NCI-H748 treated with DMSO at 0.1 percent for 48 hours (cell line): Measurements from ENCODE around the gene TECPR1.
"Not testable (repeated sequence)": the region's sequence is repeated elsewhere in the genome, so short reads cannot be mapped to it uniquely, and the experiment has no call there.

Source experiments
- DNase-seq: peaks from one replicate; lab custom pipeline; 2025; lab: John Stamatoyannopoulos, UW

TECPR1 gene

DNA sequence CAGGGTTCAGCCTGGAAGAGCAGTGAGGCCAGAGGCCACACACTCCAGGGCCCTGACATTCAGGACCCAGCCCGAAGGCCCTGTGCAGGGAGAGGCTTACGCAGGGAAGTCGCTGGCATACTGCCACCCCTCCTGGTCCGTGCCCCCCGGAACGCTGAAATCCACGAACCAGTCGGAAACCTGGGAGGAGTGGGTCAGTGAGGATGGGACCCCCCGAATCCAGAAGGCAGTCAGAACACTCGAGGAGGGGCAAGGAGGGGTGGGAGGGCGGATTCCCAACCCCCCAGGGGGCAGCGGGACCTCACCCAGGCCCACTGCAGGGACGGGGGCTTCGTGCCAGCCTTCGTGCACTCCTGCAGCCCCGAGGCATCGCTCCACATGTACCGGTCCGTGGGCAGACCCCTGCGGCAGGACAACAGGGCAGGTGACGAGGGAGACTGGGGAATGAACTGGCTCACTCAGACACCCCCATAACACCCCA is 27.3 kb downstream of the TECPR1 start:
- DNase-seq: no peak

DNA sequence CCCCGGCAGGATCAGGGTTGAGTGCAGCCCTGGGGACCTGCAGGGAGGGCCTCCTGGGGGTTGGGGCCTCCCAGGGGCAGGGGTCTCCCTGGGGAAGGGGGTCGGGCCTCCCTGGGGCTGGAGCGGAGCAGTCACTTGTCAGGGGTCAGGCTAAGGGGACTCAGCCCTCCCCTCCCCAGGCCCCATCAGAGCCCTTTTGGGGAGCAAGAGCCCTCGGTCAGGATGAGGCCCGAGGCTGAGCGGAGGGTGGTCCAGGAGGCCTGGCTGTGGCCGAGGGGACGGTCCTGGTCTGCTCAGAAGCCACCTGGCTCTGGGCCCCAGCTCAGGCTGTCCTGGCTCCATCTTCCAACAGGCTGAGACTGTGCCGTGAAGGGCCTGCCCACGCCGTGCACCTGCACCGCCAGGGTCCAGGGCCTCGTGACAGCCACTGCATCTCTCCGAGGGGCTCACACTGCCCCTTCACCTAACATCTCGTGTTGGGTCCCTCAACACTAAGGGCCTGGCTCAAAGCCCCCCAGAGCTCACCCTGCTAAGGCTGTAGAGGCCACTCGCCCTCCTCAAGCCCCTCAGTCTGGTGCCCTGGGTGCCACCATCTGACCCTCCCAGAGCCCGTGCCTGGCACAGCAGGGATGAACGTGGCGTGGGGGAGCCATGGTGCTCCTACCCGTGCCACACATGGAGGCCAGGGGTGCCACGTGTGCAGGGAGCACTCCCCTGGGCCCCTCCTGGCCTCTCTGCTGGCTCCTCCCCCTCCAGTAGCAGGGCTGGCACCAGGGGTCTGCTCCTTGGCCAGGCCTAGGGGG is 27.9 kb downstream of the TECPR1 start:
- DNase-seq: no peak

DNA sequence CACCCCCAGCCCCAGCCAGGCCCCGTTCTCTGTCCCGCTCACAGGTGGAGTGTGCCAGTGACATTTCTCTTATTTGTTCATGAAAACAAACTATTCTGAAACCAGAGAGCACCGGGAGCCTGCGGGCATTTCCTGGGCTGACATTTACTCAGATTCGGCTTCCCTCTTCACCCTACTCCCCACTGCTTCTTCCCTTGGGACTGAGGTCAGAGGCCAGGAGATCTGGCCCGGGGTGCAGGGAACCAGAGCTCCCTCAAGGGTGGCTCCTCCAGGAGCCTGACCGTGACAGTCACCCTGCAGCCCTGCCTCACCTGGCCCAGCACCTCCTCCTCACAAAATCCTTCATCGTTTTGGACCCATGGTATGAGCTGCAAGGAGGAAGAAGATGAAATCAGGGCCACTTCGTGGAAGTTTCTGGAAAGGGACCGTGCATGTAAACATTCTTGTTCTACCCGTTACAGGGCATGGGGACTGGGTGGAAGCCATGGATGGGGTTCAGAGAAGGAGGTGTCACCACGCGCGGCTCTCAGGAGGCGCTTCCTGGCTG is 28.6 kb downstream of the TECPR1 start:
- DNase-seq: no peak

DNA sequence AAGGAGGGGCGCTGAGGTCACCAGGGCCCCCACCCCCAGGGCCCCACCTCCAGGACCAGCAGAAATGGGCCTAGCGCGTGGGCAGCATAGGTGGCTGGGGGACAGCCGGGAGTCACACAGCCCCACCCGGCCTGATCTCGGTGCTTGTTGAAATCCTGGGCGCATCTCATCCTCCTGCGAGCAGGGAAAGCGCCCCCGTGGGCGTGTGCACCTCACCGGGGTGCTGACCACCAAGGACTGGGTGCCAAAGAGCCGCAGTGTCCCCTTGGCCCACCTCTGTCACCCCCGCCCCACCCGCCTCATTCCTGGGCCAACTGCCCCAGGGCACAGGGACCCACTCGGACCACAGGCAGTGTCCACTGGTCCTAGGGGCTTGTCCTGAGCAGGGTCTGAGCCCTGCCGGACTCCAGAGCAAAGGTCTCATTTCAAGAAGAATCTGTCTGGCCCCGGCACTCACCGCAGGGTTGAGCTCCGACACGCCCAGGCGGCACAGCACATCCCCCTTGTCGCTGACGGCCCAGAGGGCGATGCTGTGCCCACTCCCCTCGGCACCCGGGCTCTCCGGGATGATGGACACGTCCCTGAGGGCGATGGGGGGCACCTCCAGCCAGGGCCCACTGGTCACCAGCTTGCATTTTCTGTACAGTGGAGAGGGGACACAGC is 29.4 kb downstream of the TECPR1 start:
- DNase-seq: no peak

DNA sequence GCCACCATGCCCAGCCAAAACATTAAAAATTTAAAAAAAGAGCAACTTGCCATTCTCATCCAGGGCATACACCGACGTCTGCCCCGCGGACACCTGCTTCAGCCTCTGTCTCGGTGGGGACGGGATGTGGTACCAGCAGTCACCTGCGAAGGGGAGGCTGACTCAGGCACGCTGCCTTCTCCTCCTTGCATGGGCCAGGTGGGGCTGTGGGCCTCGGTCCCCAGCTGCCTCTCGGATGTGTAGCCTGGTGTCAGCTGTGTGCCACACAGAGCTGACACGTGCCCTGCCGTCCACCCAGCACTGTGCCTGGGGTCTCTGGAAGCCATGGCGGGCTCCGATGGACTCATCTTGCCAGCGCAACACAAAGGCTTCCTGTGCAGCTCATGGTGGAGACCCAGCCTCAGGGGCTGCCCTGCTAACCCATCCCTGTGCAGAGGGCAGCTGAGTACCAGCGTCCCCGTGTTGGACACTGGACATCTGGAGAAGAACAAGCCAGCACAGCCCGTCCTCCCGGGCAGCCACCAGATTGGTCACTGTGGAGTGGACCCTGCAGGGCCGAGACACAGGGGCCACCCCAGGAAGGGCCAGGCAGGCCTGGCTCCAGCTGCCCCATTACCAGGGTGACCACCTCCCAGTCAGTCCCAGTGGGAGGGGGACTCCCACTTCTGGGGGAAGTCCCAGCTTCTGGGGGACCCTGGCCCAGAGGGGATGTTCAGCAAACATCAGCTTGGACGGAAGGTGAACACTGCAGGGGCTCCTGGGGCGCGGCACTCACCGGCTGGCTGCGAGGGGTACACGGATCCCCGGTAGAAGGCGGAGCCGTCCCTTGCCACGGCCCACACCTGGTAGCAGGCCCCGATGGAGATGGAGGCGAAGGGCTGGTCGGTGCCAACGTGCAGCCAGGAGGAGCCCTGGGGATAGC is 30.2 kb downstream of the TECPR1 start:
- no peak for DNase-seq

DNA sequence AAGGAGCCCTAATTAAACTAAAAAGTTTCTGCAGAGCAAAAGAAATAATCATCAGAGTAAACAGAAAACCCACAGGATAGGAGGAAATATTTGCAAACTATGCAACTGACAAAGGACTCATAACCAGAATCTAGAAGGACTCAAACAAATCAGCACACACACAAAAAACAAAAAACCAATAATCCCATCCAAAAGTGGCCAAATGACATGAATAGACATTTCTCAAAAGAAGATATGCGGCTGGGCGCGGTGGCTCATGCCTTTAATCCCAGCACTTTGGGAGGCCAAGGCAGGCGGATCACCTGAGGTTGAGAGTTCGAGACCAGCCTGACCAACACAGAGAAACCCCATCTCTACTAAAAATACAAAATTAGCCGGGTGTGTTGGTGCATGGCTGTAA is 32.6 kb downstream of the TECPR1 start:
- not testable (repeated sequence) for DNase-seq

DNA sequence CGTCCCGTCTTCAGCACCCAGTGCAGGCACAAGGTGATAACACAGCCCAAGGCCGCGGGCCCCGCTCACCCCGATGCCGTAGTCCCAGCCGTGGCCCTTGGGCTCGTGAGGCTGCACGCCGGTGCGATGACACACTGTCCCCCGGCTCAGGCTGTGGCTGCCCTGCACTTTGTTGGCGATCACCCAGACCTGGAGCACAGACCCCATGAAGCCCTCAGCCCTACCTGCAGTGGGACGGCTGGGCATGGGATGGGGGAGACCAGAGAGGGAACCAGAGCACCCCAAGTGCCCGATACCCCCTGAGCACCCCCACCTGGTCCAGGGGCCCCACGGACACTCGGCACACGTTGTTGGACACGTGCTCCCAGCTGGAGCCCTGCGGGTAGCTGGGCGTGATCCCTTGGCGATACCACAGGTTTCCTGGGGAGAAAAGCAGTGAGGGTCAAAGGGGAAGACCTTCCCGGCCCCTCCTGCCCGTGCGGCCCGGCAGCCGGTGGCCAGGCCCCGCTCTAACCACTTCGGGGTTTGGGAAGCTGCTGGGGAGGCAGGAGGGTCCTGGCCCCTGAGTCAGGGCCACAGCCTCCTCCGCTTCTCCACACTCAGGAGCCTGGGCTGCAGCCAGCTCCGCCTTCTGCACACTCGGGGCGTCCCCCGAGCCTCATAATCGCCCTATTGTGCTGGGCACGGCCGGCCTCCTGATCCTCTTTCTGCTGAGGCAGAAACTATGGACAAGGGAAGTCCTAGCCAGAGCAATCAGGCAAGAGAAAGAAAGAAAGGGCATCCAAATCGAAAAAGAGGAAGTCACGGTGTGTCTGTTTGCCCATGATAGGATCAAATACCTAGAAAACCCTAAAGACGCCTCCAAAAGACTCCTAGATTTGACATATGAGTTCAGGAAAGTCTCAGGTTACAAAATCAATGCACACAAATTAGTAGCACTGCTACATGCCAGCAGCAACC is 34.1 kb downstream of the TECPR1 start:
- DNase-seq: no peak

DNA sequence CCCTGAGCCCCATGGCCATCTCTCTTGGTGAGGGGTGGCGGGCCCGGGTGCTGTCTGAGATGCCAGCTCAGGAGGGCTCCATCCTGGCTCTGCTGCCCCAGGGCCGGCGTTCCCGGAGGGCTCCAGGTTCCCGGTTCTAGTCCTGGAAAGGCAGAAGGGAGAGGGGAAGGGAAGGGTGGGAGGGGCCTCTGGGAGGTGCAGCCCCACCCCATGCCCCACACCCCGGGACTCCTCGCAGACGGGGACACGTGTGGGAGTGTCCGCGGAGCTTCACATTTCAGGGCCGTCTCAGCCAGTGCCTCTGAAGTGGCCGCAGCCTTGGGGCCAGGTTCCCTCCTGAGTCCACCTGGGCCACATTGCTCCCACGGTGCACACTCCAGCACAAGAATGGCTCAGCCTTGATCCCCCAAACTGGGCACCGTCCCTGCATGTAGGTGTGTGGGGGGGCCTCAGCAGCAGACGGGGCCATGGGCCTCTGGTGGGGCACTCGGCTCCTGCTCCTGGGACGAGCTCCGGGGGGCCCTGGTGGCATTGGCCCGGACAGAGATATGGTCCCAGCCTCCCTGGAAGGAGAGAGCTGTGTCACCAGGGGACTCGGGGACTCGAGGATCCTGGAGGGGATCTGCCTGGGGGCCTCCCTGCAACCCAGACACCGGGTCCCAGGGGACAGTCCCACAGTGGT is 35.0 kb downstream of the TECPR1 start:
- DNase-seq: no peak

DNA sequence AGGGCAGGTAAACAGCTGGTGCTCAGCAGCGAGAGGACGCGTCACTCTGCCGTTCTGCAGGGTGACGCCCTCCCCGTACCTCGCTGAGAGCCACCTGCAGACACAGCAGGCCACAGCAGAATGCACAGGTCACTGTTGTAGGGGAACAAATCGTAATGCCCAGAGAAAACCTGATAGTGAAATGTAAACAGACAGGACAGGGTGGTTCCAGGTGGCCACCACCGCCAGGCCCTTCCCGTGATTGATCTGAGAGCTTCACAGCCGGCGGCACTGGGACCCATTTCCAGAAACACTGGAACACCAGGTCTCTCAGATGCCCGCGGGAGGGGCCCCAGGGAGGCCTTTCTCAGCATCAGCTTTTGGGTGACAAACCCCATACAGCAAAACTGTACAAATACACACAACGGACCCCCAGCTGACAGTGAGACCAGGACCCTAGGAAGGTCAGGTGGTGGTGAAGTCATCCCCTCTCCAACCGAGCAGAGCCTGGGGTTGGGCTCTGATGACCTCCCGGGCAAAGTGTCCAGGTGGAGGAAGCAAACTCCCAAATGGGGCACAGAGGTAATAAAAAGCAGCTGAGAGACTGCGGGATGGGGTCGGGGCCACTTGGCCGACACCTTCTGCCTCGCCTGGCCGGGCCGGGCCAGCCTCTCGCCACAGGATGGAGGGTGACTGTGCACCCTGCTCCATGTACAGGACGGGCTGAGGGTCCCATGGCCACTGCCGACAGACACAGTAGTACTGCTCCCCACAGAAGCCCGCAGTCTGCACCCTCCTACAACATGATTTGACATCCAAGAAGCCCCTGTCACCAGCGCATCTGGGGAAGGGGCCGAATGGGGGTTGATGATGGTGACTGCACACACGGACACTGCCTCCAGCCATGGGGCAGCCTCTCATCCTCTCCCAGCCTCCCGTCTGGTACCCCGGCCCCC is 36.2 kb downstream of the TECPR1 start:
- no peak for DNase-seq

DNA sequence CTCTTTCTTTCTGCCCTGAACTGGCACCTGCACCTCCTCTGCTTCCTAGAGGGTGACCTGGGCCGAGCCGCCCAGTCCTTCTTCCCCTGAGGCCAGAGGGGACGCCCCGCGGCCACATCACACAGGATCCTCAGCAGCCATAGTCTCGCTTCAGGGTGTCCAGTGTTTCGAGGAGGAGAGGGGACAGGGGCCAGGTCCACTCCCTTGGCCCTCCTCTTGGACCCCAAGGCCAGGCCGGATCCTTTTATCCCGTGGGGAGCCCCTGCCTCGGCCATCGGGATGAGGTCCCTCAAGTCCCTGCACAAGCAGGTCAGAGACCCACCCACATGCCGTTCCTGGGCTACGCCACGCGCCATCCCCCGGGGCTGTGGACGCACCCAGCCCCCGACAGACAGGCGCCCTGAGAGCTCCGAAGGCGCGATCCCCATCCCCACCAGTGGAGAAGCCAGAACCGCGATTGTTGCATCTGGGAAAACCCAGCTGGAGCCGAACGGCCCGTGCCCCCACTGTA is 37.2 kb downstream of the TECPR1 start:
- DNase-seq: no peak

DNA sequence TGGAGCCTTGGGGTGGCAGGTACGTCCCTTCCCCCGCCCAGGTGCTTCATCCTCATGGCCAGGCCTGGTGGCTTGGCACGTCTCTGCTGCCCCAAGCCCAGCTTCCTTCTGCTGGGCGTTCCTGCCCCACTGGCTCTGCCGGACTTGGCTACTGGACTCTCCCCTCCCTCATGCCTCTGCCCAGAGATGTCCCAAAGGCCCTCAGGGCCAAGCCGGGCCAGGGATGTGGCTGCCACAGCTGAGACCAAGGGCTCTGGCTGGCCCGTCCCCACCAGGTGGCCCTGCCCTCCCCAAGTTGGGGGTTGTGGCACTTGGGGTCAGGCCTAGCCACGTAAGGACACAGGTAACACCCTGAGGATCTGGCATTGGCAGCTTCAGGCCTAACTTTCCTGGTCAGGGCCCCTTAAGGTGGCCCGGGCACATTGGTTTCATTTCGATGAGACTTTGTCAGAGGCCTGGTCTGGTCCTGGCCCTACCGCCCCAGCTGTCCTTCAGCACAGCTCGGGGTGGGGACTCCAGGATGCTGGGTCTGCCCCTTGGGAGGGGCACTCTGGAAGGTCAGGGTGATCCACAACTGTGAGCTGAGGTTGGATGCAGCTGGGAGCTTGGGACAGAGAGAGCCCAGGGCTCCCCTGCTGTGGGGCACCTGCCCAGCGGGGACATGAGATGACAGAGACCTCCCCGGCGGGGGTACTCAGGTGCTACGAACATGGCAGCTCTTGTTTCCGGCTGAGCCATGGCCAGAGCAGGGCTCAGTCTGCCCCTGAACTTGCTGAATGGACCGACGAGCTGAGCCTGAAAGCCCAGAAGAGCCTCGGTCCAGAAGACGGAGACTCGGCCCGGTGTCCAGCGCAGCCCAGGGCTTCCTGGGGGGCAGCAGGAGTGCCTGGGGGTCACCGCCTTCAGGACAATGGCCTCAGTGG is 37.9 kb downstream of the TECPR1 start:
- no peak for DNase-seq

DNA sequence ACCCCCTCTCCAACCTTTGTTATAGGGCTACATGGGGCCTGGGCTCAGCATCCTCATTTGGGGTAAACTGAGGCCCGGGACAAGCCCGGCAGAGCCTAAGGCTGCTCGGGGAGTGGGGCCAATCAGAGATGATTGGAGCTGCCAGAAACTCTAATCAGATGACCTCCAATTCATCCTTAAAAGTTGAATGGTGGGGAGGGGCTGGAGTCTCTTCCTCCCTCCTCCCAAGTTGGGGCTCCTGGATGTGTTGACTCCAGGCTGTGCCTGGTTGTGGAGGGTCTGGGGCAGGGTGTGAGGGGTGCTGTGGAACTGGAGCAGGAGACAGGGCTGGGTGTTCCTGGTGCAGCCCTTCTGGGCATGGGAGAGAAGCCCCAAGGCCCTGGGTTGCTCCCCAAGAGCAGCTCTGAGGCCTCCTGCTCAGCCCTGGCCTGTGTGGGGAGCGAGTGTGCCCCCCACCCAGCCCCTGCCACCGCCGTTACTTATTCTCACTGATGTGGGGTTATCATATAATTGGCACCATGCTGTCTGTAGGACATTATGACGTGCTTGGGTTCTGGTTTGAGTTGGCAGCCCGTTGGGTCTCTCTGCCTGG is 38.6 kb downstream of the TECPR1 start:
- DNase-seq: no peak

DNA sequence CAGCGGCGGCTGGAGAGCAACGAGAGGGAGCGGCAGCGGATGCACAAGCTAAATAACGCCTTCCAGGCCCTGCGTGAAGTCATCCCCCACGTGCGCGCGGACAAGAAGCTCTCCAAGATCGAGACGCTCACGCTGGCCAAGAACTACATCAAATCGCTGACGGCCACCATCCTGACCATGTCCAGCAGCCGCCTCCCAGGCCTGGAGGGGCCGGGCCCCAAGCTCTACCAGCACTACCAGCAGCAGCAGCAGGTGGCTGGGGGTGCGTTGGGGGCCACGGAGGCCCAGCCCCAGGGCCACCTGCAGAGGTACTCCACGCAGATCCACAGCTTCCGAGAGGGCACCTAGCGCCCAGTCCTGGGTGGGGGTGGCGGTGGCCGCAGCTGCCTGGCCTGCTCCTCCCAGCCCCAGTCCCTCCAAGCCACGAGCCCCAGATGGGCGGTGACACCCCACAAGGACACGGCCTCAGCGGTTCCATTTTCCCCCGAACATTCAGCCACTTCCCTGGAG is 39.4 kb downstream of the TECPR1 start:
- DNase-seq: no peak

DNA sequence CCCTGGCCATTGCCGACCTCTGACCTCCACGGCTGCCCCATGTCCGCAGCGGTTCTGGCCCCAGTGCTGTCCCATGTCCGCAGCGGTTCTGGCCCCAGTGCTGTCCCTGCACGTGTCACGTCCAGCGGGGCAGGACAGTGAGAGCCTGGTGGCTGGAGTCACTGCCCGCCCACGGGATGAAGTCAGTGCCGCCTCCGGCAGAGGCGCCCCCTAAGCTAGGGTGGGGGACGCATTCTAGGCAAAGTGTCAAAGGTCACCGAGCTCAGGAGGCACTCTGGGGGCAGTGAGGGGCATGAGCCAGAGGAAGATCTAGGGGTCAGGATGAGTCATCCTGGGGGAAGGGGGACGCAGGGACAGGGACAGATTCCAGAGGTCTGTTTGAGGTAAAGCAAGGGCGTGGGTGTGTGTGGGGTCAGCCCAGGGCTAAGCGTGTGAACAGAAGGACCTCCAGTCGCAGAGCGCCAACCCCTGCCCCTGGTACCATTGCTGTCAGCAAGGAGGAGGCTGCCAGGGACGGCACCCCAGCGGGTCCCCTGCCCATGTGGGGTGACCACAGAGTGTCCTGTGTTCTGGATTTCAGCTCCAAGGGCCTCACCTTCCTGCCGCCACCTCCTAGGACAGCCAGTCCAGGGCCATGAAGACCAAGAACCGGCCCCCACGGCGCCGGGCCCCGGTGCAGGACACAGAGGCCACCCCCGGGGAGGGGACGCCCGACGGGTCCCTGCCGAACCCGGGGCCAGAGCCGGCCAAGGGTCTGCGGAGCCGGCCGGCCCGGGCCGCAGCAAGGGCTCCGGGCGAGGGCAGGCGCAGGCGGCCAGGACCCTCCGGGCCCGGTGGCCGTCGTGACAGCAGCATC is 40.1 kb downstream of the TECPR1 start:
- DNase-seq: no peak

DNA sequence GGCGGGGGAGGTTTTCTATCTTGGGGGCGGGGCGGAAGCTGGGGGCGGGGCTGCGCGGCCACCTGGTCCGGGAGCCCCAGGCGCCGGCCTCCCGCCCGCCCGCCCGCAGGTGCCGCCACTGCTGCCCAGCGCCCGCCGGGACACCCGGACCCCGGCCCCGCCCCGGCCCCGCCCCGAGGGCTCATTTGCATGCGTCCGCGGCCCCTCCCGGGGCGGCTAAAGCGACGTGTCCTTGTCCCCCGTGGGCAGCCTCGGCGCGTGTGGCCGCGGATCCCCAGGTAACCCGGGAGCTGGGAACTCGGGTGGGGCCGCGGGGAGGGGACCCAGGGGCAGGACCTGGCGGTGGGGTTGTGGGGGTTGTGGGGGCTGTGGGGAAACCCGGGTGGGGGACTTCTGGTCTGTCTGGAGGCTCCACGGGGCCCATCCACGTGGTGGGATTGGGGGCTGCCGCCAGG is 40.8 kb downstream of the TECPR1 start, which contains the start of gene BHLHA15:
Gene BHLHA15 (plus strand): TSS at position 219 of the 455 bp plus-strand sequence. CDS start 871 bp downstream, outside the sequence.
- no peak for DNase-seq
